ENCODE data around the gene TMPRSS9.

GRCh38 chr19:2350656-2351055 lies 9.4 kb upstream of the TMPRSS9 start:
- TF ChIP-seq CTCF (IDR thresholded peaks at IDR 0.05) (no peak), POLR2AphosphoS5 (IDR thresholded peaks at IDR 0.05) (no peak), POLR2A (IDR thresholded peaks at IDR 0.05) (no peak), EP300 (IDR thresholded peaks at IDR 0.05) (no peak)
